ENCODE results near the gene ZNF90. TPM values are rescaled to one million over a fixed set of nuclear protein-coding genes. Genes with fewer than 3 reads are reported as not detected.
"Not testable (repeated sequence)": the region's sequence is repeated elsewhere in the genome, so short reads cannot be mapped to it uniquely, and the experiment has no call there.

ZNF90 gene
- 1 to 10 TPM; 3.6 to 7.5 (median 4.5) TPM for total RNA-seq

DNA sequence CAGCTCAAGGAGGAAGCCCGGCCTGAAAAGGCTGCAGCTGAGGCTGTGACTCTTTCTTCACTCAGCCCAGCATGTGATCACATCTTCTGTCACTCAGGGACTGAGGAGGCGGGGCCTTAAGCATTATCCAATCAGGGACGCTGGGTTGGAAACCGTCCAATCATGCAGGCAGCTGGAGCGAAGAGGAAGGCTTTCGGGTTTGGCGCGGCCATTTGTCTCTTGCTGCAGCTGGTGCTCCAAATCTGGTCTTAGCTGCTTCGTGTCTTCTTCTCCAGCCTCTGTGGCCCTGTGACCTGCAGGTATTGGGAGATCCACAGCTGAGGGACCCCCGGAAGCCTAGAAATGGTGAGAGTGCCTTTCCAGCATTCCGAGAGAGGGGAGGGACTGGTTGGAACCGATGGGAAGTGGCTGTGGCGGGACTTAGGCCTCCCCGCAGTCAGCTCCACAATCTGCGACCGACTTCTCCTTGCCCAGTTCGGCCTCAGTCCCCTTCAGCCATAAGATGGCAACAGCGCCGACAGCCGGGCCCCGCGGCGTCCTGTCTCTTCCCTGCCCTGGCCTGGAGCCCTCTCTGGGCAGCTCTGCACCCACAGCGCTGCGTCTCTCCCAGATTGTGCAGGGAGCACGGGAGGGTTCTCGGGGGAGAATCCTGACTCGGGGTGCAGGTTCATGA lies at the start of gene ZNF90:
ZNF90 (plus strand) TSS at position 210 of the 673 bp plus-strand sequence; CDS start at position 343, 133 bp downstream.
- H3K4me1 Mint-ChIP-seq (ENCODE audit: low read depth), result peaks cover 13% of the 10 kb centered on the region
- H3K27me3 Mint-ChIP-seq (ENCODE audit: low read depth), result peaks cover 2% of the 10 kb centered on the region
- no peaks in the 10 kb centered on the region for H3K9me3 Mint-ChIP-seq
- H3K4me3 Mint-ChIP-seq, result peak within 1 kb of the TSS; percentile 86
- DNase-seq (peak; percentile 79), ATAC-seq (peak; percentile 100)
- peaks cover 3% of the 10 kb centered on the region for H3K36me3 Mint-ChIP-seq (ENCODE audit: insufficient read depth)

DNA sequence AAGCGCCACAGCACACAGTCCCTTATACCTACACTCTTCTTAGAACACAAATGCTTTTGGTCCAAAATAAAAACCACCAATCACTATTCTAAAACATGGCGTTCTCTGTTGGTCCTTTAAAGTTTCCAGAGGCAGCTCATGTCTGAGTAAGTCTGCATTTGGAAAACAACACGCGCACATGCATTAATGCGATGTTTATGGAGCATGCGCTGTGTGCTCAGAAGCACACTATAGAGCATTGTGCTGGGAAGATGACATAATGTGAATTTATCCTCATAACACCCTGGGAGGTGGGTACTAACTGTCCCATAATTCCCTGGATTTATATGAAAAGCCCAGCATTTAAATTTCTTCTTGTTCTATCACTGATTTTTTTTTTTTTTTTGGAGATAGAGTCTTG lies 49.2 kb upstream of the ZNF90 start:
- no peak for ATAC-seq
- no peaks in the 10 kb centered on the region for H3K9me3 Mint-ChIP-seq
- DNase-seq, result no peak
- H3K4me1 Mint-ChIP-seq (ENCODE audit: low read depth), result no peaks in the 10 kb centered on the region
- H3K27me3 Mint-ChIP-seq (ENCODE audit: low read depth), result no peaks in the 10 kb centered on the region
- peaks cover 15% of the 10 kb centered on the region for H3K36me3 Mint-ChIP-seq (ENCODE audit: insufficient read depth)
- H3K4me3 Mint-ChIP-seq, result no peak overlapping the region

DNA sequence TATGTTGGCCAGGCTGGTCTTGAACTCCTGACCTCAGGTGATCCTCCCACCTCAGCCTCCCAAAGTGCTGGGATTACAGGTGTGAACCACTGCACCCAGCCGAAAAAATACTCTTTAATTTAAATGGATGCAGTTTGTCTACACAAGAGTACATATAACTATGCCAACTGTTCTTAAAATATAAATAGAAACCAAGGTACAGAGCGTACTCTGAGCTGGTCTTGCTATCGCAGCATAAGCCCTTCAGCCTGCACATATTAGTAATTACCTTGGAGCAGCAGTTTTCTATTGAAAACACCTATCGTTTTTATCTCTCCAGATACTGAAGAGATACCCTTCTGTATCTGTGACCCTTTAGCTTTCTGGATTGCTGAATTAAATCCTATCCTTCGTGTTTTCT lies 41.9 kb upstream of the ZNF90 start:
- no peaks in the 10 kb centered on the region for H3K27me3 Mint-ChIP-seq (ENCODE audit: low read depth)
- H3K4me3 Mint-ChIP-seq, result no peak overlapping the region
- peaks cover 13% of the 10 kb centered on the region for H3K4me1 Mint-ChIP-seq (ENCODE audit: low read depth)
- DNase-seq (no peak), ATAC-seq (no peak)
- no peaks in the 10 kb centered on the region for H3K9me3 Mint-ChIP-seq
- H3K36me3 Mint-ChIP-seq (ENCODE audit: insufficient read depth), result peaks cover 4% of the 10 kb centered on the region

DNA sequence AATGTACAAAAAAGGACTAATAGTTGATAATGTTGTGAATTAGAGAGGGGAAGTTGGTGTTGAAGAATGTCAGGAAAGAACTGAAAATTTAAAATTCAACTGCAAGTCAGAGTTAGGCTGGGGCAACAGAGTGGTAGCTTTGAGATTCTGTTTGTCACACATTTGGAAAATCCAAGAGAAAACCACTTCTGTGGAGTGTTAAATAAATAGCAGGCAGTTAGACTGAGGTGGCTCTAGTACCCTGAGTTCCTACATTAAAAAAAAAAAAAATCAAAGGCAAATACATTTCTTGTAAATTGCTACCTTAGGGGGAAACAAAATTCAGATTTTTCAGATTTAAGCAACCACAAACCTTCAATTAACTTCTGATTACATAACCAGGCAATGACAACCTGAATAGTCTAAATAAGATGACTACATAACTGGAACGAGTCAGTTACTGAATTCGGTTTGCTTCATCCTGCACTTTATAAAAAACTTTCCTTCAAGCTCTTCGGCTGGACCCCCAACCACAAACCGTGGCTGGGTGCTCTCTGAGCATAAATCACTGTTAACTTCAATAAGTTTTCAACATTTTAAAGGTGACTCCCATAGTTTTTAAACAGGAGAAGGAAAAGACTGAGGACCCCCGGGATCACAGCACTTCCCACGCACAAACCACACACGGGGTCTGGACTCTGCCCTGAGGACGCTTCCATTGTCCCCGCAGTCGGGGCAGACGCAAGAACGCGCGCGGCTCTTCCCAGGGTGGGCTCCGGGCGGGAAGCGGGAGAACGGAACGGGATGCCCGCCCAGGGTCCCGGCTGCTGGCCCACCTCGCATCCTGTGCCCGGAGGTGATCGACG lies 39.2 kb upstream of the ZNF90 start:
- ATAC-seq (no peak), DNase-seq (no peak)
- H3K9me3 Mint-ChIP-seq, result no peaks in the 10 kb centered on the region
- peak overlapping the region; percentile 94 for H3K4me3 Mint-ChIP-seq
- H3K36me3 Mint-ChIP-seq (ENCODE audit: insufficient read depth), result peaks cover 3% of the 10 kb centered on the region
- H3K4me1 Mint-ChIP-seq (ENCODE audit: low read depth), result peaks cover 13% of the 10 kb centered on the region
- H3K27me3 Mint-ChIP-seq (ENCODE audit: low read depth), result no peaks in the 10 kb centered on the region

DNA sequence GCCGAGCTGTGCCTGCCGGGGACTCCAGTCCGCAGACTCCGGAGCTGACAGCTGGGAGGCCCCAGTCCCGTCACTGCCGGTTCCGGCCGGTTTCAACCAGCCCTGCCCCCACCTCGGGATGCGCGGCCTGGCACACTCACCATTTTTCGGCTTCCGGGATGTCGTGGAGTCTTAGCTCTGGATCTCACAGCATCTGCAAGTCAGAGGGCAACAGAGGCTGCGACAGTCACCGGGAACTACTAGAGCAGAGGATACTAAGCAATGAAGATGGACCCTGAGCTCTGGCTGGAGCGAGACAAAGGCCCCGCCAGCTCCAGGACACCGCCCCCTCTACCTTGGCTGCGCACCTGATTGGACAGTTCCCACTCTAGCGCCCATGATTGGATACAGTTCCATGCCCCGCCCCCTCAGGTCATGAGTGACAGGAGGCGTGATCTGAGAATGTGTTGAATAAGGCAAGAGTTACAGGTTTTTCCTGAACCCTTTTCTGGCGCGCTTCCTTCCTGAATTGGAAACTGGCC lies 38.5 kb upstream of the ZNF90 start, which contains the start of gene ZNF682:
ZNF682 (minus strand) TSS at position 303 of the 521 bp plus-strand sequence; CDS start at position 143, 160 bp downstream.
- peak; percentile 92 for DNase-seq
- Mint-ChIP-seq H3K4me1 (ENCODE audit: low read depth) (peaks cover 13% of the 10 kb centered on the region), H3K27me3 (ENCODE audit: low read depth) (peaks cover 4% of the 10 kb centered on the region), H3K9me3 (no peaks in the 10 kb centered on the region), H3K36me3 (ENCODE audit: insufficient read depth) (no peaks in the 10 kb centered on the region), H3K4me3 (peak within 1 kb of the TSS; percentile 94)
- ATAC-seq, result peak; percentile 100

DNA sequence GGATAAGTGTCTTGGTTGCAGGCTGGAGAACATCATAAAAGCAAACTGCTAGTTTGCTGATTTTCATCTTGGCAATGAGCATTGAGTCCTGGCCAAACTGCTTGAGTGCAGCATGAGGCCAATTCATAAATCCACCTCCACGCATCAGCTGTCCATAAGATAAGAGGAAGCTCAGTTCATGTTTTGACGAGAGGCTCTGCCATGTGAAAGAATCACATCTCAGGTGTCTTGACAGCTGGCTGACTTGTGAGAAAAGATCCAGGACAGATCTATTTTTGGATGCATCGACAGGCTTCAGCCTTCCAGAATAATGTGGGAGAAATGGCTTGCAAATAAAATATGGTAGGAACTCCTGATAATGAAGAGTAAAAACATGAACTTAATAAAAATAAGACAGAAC lies 33.1 kb upstream of the ZNF90 start:
- Mint-ChIP-seq H3K4me1 (ENCODE audit: low read depth) (no peaks in the 10 kb centered on the region), H3K4me3 (no peak overlapping the region), H3K27me3 (ENCODE audit: low read depth) (peaks cover 4% of the 10 kb centered on the region), H3K36me3 (ENCODE audit: insufficient read depth) (no peaks in the 10 kb centered on the region), H3K9me3 (no peaks in the 10 kb centered on the region)
- ATAC-seq (no peak), DNase-seq (no peak)

DNA sequence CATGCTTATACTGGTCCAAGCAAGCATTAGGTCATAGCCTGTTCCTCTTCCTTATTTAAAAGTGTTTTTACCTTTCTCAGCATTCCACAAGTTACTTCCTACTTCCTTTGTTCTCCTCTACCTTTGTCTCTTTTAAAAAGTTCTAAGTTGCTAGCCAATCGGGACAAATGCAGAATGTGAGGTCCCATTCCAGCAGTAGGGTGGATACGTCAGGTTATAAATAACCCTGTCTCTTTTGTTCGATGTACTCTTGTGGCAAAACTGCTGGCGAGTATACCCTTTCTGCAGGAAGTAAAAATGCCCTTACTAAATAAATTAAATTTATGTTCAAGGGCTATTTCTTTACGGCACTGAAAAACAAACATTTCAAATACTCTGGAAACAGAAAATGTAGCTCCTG lies 32.1 kb upstream of the ZNF90 start:
- not testable (repeated sequence) for H3K9me3 Mint-ChIP-seq, DNase-seq, ATAC-seq

DNA sequence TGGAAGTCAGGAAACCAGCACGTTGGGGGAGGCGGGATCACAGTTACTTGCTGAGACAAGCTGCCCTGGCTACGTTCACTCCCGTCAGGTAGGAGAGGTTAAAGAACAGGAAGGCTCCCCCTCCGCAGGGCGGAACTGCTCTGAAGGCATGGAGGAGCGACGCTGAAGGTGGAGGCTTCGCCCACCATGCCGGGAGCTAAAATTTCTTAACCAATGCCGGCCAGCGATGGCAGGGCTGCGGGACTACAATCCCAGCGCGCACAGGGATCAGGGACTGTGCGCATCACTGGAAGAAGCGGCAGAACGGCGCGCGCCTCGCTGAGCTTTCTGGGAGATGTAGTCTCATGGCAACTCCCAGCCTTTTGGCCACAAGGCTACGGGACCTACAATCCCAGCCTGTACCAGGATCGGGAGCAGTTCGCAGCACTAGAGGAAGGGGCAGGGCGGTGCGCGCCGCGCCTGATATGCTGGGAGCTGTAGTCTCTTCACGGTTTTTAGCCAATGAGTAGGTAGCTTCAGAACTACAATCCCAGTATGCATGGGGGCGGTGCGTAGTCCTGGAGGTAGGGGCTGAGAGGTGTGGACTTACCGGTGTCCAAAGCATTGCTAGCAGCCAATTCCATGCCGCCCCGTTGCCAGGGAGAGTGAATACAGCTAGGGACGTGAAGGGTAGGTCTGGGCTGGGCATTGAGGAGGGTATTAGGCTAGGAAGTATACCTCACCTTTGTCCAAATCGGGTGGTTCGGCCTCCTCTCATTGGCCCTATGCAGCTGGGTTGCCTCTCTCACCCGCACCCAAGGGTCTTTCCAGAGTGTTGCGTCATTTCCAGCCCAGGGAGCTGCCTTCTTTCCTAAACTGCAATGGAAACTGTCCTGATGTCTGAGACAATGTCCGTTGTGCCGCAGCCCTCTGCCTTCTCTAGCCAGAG lies 25.7 kb upstream of the ZNF90 start:
- DNase-seq, result peak; percentile 56
- Mint-ChIP-seq H3K9me3 (peaks cover 4% of the 10 kb centered on the region), H3K27me3 (ENCODE audit: low read depth) (peaks cover 3% of the 10 kb centered on the region)

More for the DNA sequence above, 32.1 kb upstream of the ZNF90 start:
- not testable (repeated sequence) for H3K4me3 Mint-ChIP-seq; H3K36me3 Mint-ChIP-seq (ENCODE audit: insufficient read depth); H3K4me1 Mint-ChIP-seq (ENCODE audit: low read depth); H3K27me3 Mint-ChIP-seq (ENCODE audit: low read depth)

DNA sequence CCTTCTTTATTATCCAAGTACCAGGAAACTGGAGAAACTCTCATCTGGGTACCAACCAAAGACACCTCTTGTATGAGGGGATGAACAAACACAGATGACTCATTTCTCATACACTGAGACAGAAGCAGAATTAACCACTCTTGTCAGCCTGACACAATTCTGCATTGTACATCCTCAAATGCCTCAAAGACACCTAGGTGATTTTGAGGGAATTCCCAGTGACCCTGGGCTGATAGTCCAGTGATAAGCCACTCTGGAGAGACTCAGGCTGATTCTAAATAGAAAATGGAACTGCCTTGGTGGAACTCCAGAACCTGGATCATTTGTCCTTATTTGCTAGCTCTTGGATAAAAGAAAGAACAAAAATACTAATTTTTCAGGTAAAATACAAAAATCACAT lies 19.1 kb upstream of the ZNF90 start:
- H3K27me3 Mint-ChIP-seq (ENCODE audit: low read depth); H3K9me3 Mint-ChIP-seq; H3K4me1 Mint-ChIP-seq (ENCODE audit: low read depth); H3K36me3 Mint-ChIP-seq (ENCODE audit: insufficient read depth); ATAC-seq; H3K4me3 Mint-ChIP-seq; DNase-seq: not testable (repeated sequence)

More for the DNA sequence above, 25.7 kb upstream of the ZNF90 start:
- H3K4me1 Mint-ChIP-seq (ENCODE audit: low read depth), result peaks cover 17% of the 10 kb centered on the region
- no peaks in the 10 kb centered on the region for H3K36me3 Mint-ChIP-seq (ENCODE audit: insufficient read depth)
- peak overlapping the region; percentile 95 for H3K4me3 Mint-ChIP-seq
- ATAC-seq, result peak; percentile 93 to 95

DNA sequence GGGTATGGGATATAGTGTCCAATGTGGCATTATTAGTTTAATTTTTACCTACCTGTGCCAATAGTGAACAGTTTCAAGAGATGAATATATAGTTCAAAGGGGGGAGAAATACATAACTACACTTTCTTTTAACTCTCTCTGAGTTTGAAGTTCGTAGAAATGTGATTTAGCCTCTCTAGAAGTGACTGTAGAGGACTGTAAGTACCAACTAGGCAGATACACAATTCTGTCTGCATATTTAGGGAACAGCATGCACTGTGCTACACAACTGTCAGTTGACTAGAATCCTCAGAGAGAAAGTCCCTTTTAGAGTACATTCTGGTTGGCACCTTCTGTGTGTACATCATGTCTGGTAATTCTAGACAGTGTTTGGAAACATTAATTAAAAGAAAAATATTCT lies 17.5 kb upstream of the ZNF90 start:
- no peak for ATAC-seq

DNA sequence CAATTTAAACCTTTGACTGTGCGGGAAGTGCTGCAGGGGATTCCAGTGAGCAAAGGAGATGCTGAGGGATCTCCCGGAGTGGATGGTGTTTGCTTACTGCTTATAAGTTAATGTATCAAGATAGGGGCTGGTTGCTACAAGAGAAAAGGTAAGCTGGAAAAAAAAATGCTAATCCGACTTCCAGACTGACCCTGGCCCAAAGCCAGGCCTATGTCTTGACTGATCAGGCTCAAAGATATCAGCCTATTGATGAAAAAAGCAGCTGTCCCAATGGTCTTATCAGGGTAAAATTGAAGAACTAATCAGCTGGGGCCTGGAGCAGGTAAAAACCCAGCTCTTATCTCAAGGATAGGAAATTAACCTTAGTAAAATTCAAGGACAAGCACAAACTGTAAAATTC lies 10.9 kb upstream of the ZNF90 start:
- H3K9me3 Mint-ChIP-seq, result peaks cover 8% of the 10 kb centered on the region
- ATAC-seq (no peak), DNase-seq (no peak)
- H3K4me3 Mint-ChIP-seq, result no peak overlapping the region
- H3K27me3 Mint-ChIP-seq (ENCODE audit: low read depth), result peaks cover 28% of the 10 kb centered on the region
- no peaks in the 10 kb centered on the region for H3K4me1 Mint-ChIP-seq (ENCODE audit: low read depth)
- H3K36me3 Mint-ChIP-seq (ENCODE audit: insufficient read depth), result no peaks in the 10 kb centered on the region

More for the DNA sequence above, 17.5 kb upstream of the ZNF90 start:
- peaks cover 5% of the 10 kb centered on the region for H3K27me3 Mint-ChIP-seq (ENCODE audit: low read depth)
- no peak for DNase-seq
- no peaks in the 10 kb centered on the region for H3K9me3 Mint-ChIP-seq
- no peaks in the 10 kb centered on the region for H3K4me1 Mint-ChIP-seq (ENCODE audit: low read depth)
- H3K36me3 Mint-ChIP-seq (ENCODE audit: insufficient read depth), result no peaks in the 10 kb centered on the region
- H3K4me3 Mint-ChIP-seq, result no peak overlapping the region

DNA sequence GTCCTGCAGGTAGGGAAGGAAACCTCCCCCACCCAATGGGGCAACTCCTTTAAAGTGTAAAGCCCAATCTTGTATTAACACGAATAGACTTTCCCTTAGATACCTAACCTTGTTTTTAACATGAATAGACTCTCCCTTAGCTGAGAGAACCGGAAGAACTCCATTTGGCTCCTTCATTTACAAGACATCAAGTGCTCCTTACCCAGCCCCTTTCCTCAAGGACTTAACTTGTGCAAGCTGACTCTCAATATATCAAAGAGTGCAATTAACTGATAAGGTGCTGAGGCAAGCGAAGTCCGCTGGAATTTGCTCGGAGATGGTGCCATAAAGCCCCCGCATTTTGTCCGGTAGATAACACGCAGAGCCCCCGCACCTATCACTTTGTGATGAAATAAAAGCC lies 9.9 kb upstream of the ZNF90 start:
- Mint-ChIP-seq H3K4me1 (ENCODE audit: low read depth) (no peaks in the 10 kb centered on the region), H3K9me3 (peaks cover 8% of the 10 kb centered on the region), H3K36me3 (ENCODE audit: insufficient read depth) (no peaks in the 10 kb centered on the region), H3K27me3 (ENCODE audit: low read depth) (peaks cover 28% of the 10 kb centered on the region), H3K4me3 (no peak overlapping the region)
- no peak for ATAC-seq
- DNase-seq, result no peak

DNA sequence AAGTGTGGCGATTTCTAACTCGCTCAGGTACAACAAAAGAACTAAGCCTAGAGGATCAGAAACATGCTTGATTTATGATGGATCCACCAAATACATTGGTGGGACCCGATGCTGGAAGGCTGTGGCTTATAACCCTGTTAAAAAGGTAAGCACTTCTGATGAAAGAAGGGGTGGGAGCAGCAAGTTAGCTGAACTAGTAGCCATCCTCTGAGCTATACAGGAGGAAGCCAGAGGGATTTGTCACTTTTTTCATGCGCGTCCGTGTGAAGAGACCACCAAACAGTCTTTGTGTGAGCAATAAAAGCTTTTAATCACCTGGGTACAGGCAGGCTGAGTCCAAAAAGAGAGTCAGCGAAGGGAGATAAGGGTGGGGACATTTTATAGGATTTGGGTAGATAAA lies 9.2 kb upstream of the ZNF90 start:
- not testable (repeated sequence) for H3K4me3 Mint-ChIP-seq; H3K36me3 Mint-ChIP-seq (ENCODE audit: insufficient read depth); ATAC-seq; H3K4me1 Mint-ChIP-seq (ENCODE audit: low read depth); DNase-seq; H3K9me3 Mint-ChIP-seq
- H3K27me3 Mint-ChIP-seq (ENCODE audit: low read depth), result peaks cover 28% of the 10 kb centered on the region

DNA sequence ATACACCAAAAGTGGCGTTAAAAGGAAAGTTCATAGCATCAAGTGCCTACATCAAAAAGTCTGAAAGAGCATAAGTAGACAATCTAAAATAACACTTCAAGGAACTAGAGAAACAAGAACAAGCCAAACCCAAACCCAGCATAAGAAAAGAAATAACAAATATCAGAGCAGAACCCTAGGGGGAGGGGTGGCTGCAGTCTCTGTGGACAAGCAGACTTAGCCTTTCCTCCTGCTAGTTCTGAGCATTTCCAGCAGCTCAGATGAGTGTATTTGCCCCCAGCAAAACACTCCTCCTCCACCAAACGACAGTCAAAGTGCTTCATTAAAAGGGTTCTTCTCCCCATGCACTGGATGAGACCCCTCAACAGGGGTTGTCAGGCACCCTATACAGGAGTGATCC lies 7.1 kb upstream of the ZNF90 start:
- Mint-ChIP-seq H3K36me3 (ENCODE audit: insufficient read depth) (no peaks in the 10 kb centered on the region), H3K9me3 (peaks cover 8% of the 10 kb centered on the region), H3K4me3 (no peak overlapping the region), H3K27me3 (ENCODE audit: low read depth) (peaks cover 28% of the 10 kb centered on the region), H3K4me1 (ENCODE audit: low read depth) (no peaks in the 10 kb centered on the region)
- ATAC-seq, result no peak
- DNase-seq, result no peak
